ENCODE results near the gene COMMD4. TPM values are rescaled to one million over a fixed set of nuclear protein-coding genes. Genes with fewer than 3 reads are reported as not detected.

COMMD4 gene
- total RNA-seq, 4 donors from 2014 or later, result 30.0 to 65.2 (median 50.4) TPM

DNA sequence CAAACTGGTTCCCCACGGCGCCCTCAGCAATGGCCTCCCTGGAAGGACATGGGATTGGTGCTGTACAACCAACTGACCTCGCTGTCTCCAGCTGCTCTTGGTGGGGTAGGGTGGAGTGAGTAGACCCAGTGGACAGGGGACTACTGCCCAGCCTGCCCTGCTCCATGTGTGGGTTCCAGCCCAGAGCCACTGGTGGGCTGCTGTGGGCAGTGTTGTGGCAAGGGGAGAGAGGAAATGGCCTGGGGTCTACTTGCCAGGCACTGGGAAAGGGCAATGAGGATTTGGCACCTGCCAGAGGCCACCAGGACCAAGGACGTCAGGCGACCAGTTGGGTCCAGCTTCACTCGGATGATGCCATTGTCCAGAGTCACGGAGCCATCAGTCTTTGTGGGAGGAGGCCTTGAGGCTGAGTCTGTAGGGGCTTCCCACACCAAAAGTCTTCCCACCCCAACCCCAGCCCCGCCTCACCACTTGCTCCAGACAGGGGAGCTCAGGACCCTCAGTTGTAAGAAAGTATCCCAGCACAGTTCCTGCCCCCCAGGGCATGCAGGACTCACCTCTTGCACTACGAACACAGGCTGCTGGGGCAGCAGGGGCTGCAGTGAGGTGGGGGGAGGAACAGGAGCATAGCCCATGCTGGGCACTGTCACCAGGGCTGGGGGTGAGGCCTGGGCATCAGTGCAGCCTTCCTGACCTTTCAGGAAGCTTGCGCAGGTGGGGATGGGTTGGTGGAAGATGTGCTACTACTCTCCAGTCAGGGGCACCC lies 23.1 kb downstream of the COMMD4 start:
- WGBS, 2 donors (ENCODE audit: low coverage in 1 of 2), result 100% methylated on average over 1 of the region's 10 CpGs; no CpG with 5 or more reads in 1 of the 2 donors
- Histone ChIP-seq H3K9me3 (no peaks in the 10 kb centered on the region), H3K4me3 (no peak overlapping the region), H3K4me1 (no peaks in the 10 kb centered on the region), H3K27ac (no peak overlapping the region), H3K36me3 (peaks cover 0 to 100% of the 10 kb centered on the region in 2 donors), H3K27me3 (no peaks in the 10 kb centered on the region)
- no peak for TF ChIP-seq EP300 (IDR thresholded peaks at IDR 0.05)
- no peak for TF ChIP-seq POLR2A (IDR thresholded peaks at IDR 0.05)
- TF ChIP-seq CTCF (IDR thresholded peaks at IDR 0.05), result no peak
- TF ChIP-seq POLR2AphosphoS5 (IDR thresholded peaks at IDR 0.05), result no peak
- ATAC-seq, result no peak

DNA sequence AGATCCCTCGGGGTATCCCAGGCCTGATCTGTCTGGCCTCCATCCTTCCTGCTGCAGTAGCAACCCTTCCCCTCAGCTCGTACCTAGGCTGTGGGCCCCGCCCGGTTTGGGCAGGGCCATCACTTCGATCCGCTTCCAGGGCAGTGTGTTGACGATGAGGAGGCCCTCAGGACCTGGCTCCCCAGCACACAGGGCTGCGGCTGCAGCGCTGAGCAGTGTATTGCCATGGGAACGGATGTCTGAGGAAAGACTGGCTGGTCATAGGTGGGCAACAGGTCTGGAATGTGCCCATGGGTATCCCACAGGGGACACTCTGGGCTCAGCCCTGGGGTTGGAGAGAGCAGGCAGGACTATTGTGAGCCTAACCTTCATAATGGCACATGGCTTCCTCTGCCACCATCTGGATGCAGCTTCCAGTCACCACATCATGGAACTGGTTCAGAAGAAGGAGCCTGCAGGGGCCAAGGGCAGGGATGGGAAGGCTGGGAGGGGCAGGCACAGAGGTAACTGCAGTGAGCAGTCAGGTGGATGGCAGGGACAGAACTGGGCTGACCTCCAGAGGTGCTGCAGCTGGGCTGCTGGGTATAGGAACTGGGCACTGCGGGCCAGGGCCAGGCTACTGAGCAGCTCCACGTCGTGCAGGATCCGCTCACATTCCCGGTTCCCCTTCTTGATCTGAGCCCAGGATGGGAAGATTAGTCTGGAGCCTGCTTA lies 23.8 kb downstream of the COMMD4 start:
- ATAC-seq, result no peak
- no CpG with 5 or more reads among the region's 15 CpGs for WGBS, 2 donors (ENCODE audit: low coverage in 1 of 2)
- H3K4me3 ChIP-seq, result no peak overlapping the region
- no peaks in the 10 kb centered on the region for H3K4me1 ChIP-seq
- H3K27me3 ChIP-seq, result no peaks in the 10 kb centered on the region
- peaks cover 0 to 100% of the 10 kb centered on the region in 2 donors for H3K36me3 ChIP-seq
- H3K27ac ChIP-seq, result no peak overlapping the region
- H3K9me3 ChIP-seq, result no peaks in the 10 kb centered on the region
- TF ChIP-seq POLR2A (IDR thresholded peaks at IDR 0.05) (no peak), EP300 (IDR thresholded peaks at IDR 0.05) (no peak), POLR2AphosphoS5 (IDR thresholded peaks at IDR 0.05) (no peak), CTCF (IDR thresholded peaks at IDR 0.05) (no peak)

DNA sequence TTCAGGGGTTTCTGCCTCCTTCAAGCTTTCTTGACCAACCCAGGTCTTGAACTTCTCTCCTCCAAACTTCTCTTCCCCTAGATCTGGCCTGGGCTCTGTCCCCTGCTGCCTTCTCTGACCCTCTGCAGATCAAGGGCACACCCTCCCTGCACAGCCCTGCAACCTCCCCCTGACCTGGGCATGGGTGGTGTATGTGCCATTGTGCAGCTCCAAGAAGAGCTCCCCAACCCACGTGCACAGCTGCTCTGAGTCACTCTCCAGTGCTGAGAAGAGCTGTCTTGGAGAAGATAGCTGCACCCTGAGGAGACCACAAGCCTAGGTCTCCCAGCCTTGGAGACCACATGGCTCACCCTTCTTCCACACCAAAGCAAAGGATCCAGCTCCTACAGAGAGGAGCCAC lies 24.5 kb downstream of the COMMD4 start:
- WGBS, 2 donors (ENCODE audit: low coverage in 1 of 2), result no CpG with 5 or more reads among the region's 1 CpG
- no peaks in the 10 kb centered on the region for H3K4me1 ChIP-seq
- ATAC-seq, result no peak
- H3K27ac ChIP-seq, result no peak overlapping the region
- no peaks in the 10 kb centered on the region for H3K27me3 ChIP-seq
- no peaks in the 10 kb centered on the region for H3K9me3 ChIP-seq
- peaks cover 0 to 100% of the 10 kb centered on the region in 2 donors for H3K36me3 ChIP-seq
- no peak for TF ChIP-seq POLR2A (IDR thresholded peaks at IDR 0.05)
- TF ChIP-seq CTCF (IDR thresholded peaks at IDR 0.05), result no peak
- TF ChIP-seq POLR2AphosphoS5 (IDR thresholded peaks at IDR 0.05), result no peak
- TF ChIP-seq EP300 (IDR thresholded peaks at IDR 0.05), result no peak
- H3K4me3 ChIP-seq, result no peak overlapping the region

- H3K4me1 ChIP-seq, result no peaks in the 10 kb centered on the region
- peaks cover 0 to 100% of the 10 kb centered on the region in 2 donors for H3K36me3 ChIP-seq
- peak; percentile 12 for ATAC-seq
- no peak overlapping the region for H3K4me3 ChIP-seq
- no peak overlapping the region for H3K27ac ChIP-seq
- no peaks in the 10 kb centered on the region for H3K27me3 ChIP-seq
- no CpG with 5 or more reads among the region's 7 CpGs for WGBS, 2 donors (ENCODE audit: low coverage in 1 of 2)
- no peak for TF ChIP-seq POLR2A (IDR thresholded peaks at IDR 0.05)
- TF ChIP-seq POLR2AphosphoS5 (IDR thresholded peaks at IDR 0.05), result no peak
- TF ChIP-seq EP300 (IDR thresholded peaks at IDR 0.05), result no peak
- TF ChIP-seq CTCF (IDR thresholded peaks at IDR 0.05), result no peak
- no peaks in the 10 kb centered on the region for H3K9me3 ChIP-seq
Observed at GRCh38 chr15:75360856-75361255, 25.0 kb downstream of the COMMD4 start.
